ENCODE data around the gene SMYD3. TPM values are rescaled to one million over a fixed set of nuclear protein-coding genes. Genes with fewer than 3 reads are reported as not detected.

Gene SMYD3
- total RNA-seq, 2 experiments from 2014 or later, result 22.6 to 24.6 TPM

GRCh38 chr1:246377625-246378153 lies 129.4 kb downstream of the SMYD3 start:
- no peak overlapping the region for H3K27ac Mint-ChIP-seq
- no peaks in the 10 kb centered on the region for H3K4me1 Mint-ChIP-seq (ENCODE audit: low read depth)
- DNase-seq, result no peak
- H3K4me3 Mint-ChIP-seq, result no peak overlapping the region
- peaks cover 1% of the 10 kb centered on the region for H3K36me3 Mint-ChIP-seq (ENCODE audit: low read depth)
- TF ChIP-seq CTCF (IDR thresholded peaks at IDR 0.05), result no peak
- CTCF ChIA-PET, result no interaction called here
- H3K27me3 Mint-ChIP-seq, result no peaks in the 10 kb centered on the region
- POLR2A ChIA-PET, result no interaction called here
- H3K9me3 Mint-ChIP-seq, result no peaks in the 10 kb centered on the region
- ATAC-seq, result no peak
- intact Hi-C loops (cut with micrococcal nuclease), result no loop called here

DNA sequence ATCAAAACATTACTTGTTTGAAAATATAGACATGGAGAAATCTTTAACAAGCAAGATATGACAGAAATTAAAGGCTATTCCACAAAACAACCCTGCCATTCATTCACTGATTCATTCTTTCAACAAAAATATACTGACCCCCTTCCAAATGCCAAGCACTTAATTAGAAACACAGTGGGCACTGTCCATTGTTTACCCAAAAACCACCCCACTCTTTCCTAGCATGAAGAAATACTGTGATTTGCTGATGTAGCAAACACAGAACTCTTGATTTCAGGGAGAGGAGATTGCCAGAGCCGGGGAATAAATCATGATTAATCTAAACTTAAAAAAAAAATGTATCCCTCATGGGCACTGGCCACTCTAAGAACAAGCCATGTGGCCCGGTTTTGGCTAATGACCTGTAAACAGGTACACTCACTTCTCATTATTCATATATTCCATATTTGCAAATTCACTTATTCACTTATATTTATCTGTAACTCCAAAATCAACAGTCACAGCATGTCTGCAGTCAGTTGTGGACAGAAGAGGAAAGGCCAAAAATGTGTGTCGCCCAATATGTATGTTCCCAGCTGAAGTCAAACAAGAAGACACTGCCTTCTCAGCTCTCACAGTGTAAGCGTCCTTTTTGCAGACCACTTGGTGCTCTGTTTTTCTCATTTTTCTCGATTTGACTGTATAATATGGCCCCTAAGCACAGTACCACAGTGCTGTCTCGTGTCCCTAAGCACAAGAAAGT lies 133.1 kb downstream of the SMYD3 start:
- H3K4me1 Mint-ChIP-seq (ENCODE audit: low read depth), result no peaks in the 10 kb centered on the region
- TF ChIP-seq CTCF (IDR thresholded peaks at IDR 0.05), result no peak
- ChIA-PET POLR2A (no interaction called here), CTCF (interaction anchor here (0.7 kb wide), 1 partner anchor 353 kb away, joined by 3 read pairs; no protein-coding TSS in a partner anchor)
- H3K36me3 Mint-ChIP-seq (ENCODE audit: low read depth), result peaks cover 1% of the 10 kb centered on the region
- no peak overlapping the region for H3K27ac Mint-ChIP-seq
- H3K27me3 Mint-ChIP-seq, result no peaks in the 10 kb centered on the region
- no peak overlapping the region for H3K4me3 Mint-ChIP-seq
- no peak for ATAC-seq
- no peaks in the 10 kb centered on the region for H3K9me3 Mint-ChIP-seq
- intact Hi-C loops (cut with micrococcal nuclease), result no loop called here
- DNase-seq, result no peak

DNA sequence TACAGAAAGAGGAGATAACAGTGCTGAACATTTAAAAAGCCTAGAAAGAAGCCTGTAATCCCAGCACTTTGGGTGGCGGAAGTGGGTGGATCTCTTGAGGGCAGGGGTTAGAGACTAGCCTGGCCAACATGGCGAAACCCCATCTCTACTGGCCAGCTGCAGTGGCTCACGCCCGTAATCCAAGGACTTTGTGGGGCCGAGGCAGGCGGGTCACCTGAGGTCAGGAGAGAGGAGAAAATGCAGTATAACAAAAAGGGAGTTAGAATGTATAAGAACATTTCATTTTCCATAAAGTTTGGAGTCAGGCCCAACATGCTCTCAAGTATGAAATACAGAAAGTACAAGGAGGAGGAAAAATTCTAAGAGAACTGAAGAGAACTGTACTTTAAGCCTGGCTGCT lies 134.5 kb downstream of the SMYD3 start:
- Mint-ChIP-seq H3K4me3 (no peak overlapping the region), H3K36me3 (ENCODE audit: low read depth) (peaks cover under 1% of the 10 kb centered on the region), H3K27ac (no peak overlapping the region), H3K4me1 (ENCODE audit: low read depth) (no peaks in the 10 kb centered on the region), H3K9me3 (no peaks in the 10 kb centered on the region), H3K27me3 (no peaks in the 10 kb centered on the region)
- ATAC-seq, result no peak
- intact Hi-C loops (cut with micrococcal nuclease), result no loop called here
- TF ChIP-seq CTCF (IDR thresholded peaks at IDR 0.05), result no peak
- ChIA-PET POLR2A (no interaction called here), CTCF (no interaction called here)
- DNase-seq, result no peak

DNA sequence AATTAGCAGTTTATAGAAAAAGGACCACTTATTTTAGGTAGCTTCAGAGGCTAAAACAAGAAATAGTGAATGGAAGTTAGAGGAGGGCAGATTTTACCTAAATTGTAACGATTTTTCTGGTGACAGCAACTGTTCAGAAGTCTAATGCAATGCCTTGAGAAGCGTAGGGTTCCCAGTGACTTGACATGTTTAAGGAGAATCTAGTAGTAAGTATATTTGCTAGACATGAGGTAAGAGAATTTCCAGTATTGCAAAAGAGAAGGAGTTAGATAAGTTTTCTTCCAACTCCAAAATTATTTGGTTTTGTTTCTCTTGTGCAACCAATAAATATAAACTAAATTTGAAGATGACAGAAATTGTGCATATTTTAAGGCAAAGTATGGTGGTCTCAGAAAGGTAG lies 140.0 kb downstream of the SMYD3 start:
- POLR2A ChIA-PET, result interaction anchor here (0.6 kb wide), 1 partner anchor 30 kb away, joined by 5 read pairs; no protein-coding TSS in a partner anchor
- Mint-ChIP-seq H3K9me3 (peaks cover 1% of the 10 kb centered on the region), H3K27ac (no peak overlapping the region), H3K4me1 (ENCODE audit: low read depth) (peaks cover 16% of the 10 kb centered on the region), H3K4me3 (no peak overlapping the region), H3K27me3 (no peaks in the 10 kb centered on the region), H3K36me3 (ENCODE audit: low read depth) (peaks cover 6% of the 10 kb centered on the region)
- CTCF ChIA-PET, result no interaction called here
- no peak for TF ChIP-seq CTCF (IDR thresholded peaks at IDR 0.05)
- DNase-seq (no peak), ATAC-seq (no peak)
- intact Hi-C loops (cut with micrococcal nuclease), result no loop called here

DNA sequence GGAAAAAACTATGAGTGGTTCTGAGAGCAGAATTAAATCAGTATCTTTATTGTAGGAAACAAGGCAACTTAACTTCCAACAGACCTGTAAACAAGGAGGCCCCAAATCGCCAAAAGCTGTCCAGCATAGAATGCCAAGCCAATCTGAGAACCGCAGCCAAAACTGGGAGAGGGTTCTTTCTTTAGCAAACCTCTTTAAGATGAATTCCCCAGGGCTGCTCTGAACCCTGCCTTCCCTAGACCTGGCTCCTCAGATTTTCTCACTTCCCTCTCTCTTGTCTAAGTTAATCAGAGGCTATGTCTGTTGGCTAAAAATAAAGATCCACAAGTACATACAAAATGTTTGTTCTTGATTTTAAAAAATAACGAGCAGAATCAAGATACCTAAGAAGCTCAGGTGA lies 141.4 kb downstream of the SMYD3 start:
- ATAC-seq, result no peak
- Mint-ChIP-seq H3K36me3 (ENCODE audit: low read depth) (peaks cover 13% of the 10 kb centered on the region), H3K4me3 (no peak overlapping the region), H3K27me3 (no peaks in the 10 kb centered on the region), H3K27ac (no peak overlapping the region), H3K9me3 (peaks cover 10% of the 10 kb centered on the region), H3K4me1 (ENCODE audit: low read depth) (peaks cover 16% of the 10 kb centered on the region)
- intact Hi-C loops (cut with micrococcal nuclease), result no loop called here
- ChIA-PET POLR2A (no interaction called here), CTCF (no interaction called here)
- no peak for DNase-seq
- TF ChIP-seq CTCF (IDR thresholded peaks at IDR 0.05), result no peak
